Activated naive CD8-positive, alpha-beta T cell treated with anti-CD3 and anti-CD28 coated beads, Interleukin-2, amount 50 U/mL, for 16 hours (primary cell): ENCODE measurements around the gene MESD.

Experiments
- DNase-seq: peaks from one replicate; pipeline ENCODE4 v3.0.0-alpha.2; 2020; ENCODE audit warnings: low read depth, low spot score

Gene MESD

GRCh38 chr15:80989518-80990478, at the start of gene MESD:
MESD (minus strand) TSS chr15:80989819; CDS start chr15:80989791, 28 bp downstream.
- peak; percentile 97 for DNase-seq

GRCh38 chr15:81038975-81039607, 49.5 kb upstream of the MESD start:
- no peak for DNase-seq

- DNase-seq, result no peak
Observed at GRCh38 chr15:81037952-81038743, 48.5 kb upstream of the MESD start.

DNA sequence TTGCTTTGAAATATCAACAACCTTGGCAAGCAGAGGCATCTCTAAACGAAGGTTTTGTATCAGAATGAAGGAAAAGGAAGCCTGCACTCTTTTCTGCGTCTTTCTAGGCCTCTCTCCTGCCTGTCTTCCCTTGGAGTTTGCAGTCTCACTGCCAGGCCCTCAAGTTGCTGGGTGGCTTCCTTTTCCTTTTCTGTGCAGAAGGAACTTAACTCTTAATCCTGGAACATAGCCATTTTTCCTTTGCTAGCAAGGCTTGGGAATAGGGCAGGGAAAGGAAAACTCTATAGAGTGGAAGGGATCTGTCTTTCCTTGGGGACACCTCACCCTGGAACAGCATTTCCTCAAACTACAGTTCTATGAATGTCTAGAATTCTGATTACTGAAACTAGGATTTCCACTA, 43.9 kb upstream of the MESD start:
- DNase-seq, result no peak

DNA sequence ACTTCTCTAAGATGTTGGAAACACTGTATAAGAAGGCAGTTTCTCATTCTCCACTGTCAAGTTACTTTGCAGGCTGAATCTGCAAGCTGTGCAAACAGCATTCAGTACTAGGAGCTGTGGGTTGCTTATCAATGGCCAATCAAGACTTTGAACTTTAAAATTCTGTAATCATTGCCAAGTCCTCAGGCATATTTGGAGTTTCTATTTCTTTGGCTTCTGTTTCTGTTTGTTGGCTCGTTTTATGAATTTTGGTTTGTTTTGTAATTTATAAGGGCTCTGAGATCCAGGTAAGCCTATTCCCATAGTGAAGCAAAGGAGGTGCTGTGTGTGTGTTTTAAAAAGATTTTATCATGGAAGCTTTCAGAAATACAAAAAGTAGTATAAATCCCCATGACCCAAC, 43.2 kb upstream of the MESD start:
- DNase-seq, result no peak

GRCh38 chr15:81032355-81032754, 42.7 kb upstream of the MESD start:
- no peak for DNase-seq

DNA sequence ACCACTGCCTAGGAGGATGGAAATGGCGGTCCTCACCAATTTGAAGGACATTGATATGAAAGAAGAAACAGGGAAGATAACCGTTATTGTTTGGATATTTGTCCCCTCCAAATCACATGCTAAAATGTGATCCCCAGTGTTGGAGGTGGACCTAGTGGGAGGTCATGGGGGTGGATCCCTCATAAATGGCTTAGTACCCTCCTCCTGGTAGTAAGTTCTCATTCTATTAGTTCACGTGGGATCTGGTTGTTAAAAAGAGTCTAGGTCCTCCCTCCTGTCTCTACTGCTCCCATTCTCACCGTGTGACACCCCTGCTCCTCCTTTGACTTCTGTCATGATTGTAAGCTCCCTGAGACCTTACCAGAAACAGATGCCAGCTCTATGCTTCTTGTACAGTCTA, 41.6 kb upstream of the MESD start:
- no peak for DNase-seq

- no peak for DNase-seq
Observed at GRCh38 chr15:81030301-81030750, 40.7 kb upstream of the MESD start.

- no peak for DNase-seq
Observed at GRCh38 chr15:81029414-81030300, 40.0 kb upstream of the MESD start.

- no peak for DNase-seq
Observed at GRCh38 chr15:81026836-81027599, 37.4 kb upstream of the MESD start.

DNA sequence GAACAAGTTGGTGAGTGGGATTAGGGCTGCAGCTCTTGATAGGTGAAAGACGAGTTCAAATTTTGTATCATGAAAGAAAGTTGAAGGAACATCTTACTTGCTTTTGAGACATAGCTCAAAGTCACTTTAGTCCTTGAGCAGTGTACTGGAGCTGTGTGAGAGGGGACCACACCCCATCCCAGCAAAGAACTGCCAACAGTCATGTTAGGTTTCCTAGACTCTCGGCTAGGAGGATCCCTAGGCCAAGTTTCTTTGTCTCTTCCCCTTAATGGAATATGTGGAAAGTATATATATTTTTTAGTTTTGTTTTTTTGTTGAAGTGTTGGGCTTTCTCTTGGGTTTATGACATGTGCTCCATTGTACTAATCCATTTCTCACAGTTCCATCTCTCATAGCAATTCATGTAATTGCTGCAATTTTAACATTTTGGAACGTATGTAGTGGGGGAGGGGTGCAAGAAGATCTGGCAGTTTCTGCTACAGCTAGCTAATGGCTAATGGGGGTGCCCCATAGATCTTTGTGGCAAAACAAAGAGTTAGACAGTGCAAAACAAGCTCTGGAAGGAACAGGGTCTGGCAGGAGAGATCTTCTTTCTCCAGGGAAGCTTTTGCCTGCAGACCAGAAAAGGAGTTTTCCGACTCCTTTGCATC, 36.2 kb upstream of the MESD start:
- DNase-seq, result no peak

GRCh38 chr15:81024936-81025335, 35.3 kb upstream of the MESD start:
- DNase-seq, result no peak

- no peak for DNase-seq
Observed at GRCh38 chr15:81024265-81024872, 34.8 kb upstream of the MESD start.

GRCh38 chr15:81023483-81024264, 34.1 kb upstream of the MESD start:
- DNase-seq, result no peak

DNA sequence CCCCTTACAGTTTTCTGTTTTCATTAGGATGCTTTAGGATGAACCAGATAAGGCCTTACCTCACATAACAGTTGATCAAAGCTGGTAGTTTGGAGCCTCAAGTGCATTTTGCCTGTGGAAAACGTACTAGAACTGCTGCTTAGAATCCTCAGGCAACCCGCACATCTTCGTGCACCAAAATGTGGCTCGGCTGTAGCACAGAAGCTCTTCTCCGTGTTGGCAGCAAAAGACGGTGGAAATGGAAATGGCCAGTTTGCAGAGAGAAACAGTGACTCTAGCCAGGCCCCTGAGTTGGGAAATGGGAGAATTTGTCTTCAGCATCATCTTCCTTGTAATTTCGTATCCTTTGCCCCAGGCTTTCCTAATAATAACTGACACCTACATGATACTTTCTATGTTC, 31.7 kb upstream of the MESD start:
- DNase-seq, result no peak

GRCh38 chr15:81018197-81018596, 28.6 kb upstream of the MESD start:
- no peak for DNase-seq

GRCh38 chr15:81016489-81017068, 27.0 kb upstream of the MESD start:
- no peak for DNase-seq
